GM19240 (cell line): Measurements from ENCODE around the gene TSPAN13.
"Not testable (repeated sequence)": the region's sequence is repeated elsewhere in the genome, so short reads cannot be mapped to it uniquely, and the experiment has no call there.

Experiments used
- DNase-seq: peaks from one replicate; pipeline ENCODE4 v3.0.0; 2011; ENCODE audit warnings: low spot score; ENCODE audit not compliant: insufficient read length

Gene TSPAN13

GRCh38 chr7:16740996-16741395, 12.6 kb upstream of the TSPAN13 start:
- DNase-seq, result no peak

- DNase-seq, result no peak
Observed at GRCh38 chr7:16741676-16742075, 11.9 kb upstream of the TSPAN13 start.

- DNase-seq, result no peak
Observed at GRCh38 chr7:16742547-16742946, 11.0 kb upstream of the TSPAN13 start.

GRCh38 chr7:16743236-16743635, 10.3 kb upstream of the TSPAN13 start:
- DNase-seq, result no peak

GRCh38 chr7:16744518-16745250, 8.9 kb upstream of the TSPAN13 start:
- no peak for DNase-seq

- no peak for DNase-seq
Observed at GRCh38 chr7:16745645-16746044, 7.9 kb upstream of the TSPAN13 start.

GRCh38 chr7:16747102-16747501, 6.5 kb upstream of the TSPAN13 start:
- DNase-seq, result no peak

- DNase-seq, result no peak
Observed at GRCh38 chr7:16753932-16754855, 639 bp downstream of the TSPAN13 start.

- no peak for DNase-seq
Observed at GRCh38 chr7:16754856-16755317, 1.3 kb downstream of the TSPAN13 start.

- DNase-seq, result no peak
Observed at GRCh38 chr7:16755397-16755796, 1.8 kb downstream of the TSPAN13 start.

GRCh38 chr7:16758036-16758435, 4.5 kb downstream of the TSPAN13 start:
- DNase-seq, result no peak

- no peak for DNase-seq
Observed at GRCh38 chr7:16758631-16759611, 5.4 kb downstream of the TSPAN13 start.

GRCh38 chr7:16759840-16760239, 6.3 kb downstream of the TSPAN13 start:
- DNase-seq, result no peak

- no peak for DNase-seq
Observed at GRCh38 chr7:16762177-16762576, 8.6 kb downstream of the TSPAN13 start.

GRCh38 chr7:16764942-16765341, 11.4 kb downstream of the TSPAN13 start:
- DNase-seq, result no peak

GRCh38 chr7:16765436-16765859, 11.9 kb downstream of the TSPAN13 start:
- DNase-seq, result no peak

GRCh38 chr7:16769994-16770393, 16.4 kb downstream of the TSPAN13 start:
- not testable (repeated sequence) for DNase-seq

GRCh38 chr7:16770657-16771329, 17.2 kb downstream of the TSPAN13 start:
- no peak for DNase-seq

GRCh38 chr7:16773326-16773725, 19.8 kb downstream of the TSPAN13 start:
- DNase-seq, result no peak

- no peak for DNase-seq
Observed at GRCh38 chr7:16773884-16774283, 20.3 kb downstream of the TSPAN13 start.

GRCh38 chr7:16774294-16774693, 20.7 kb downstream of the TSPAN13 start:
- no peak for DNase-seq
